H1 (cell line): ENCODE results near the gene CRTAP. TPM values are rescaled to one million over a fixed set of nuclear protein-coding genes. Genes with fewer than 3 reads are reported as not detected.

Experiments
- CTCF ChIA-PET: fragments of 300-600 bp; sonication (Branson Sonifier 250); formaldehyde crosslinking; loops from one replicate; lab custom pipeline; 2021; ENCODE audit not compliant: partially characterized antibody; lab: Charles Lee
- POLR2A ChIA-PET: fragments of 300-600 bp; sonication (Branson Sonifier 250); formaldehyde crosslinking; loops from one replicate; lab custom pipeline; 2021; ENCODE audit warnings: inconsistent platforms; ENCODE audit not compliant: partially characterized antibody; lab: Charles Lee
- DNase-seq, 2 experiments: peaks; one replicate each; pipeline versions ENCODE4 v3.0.0 to v3.0.0-alpha.2; 2010 to 2022; ENCODE audit warnings: low spot score in 2 of 2, low read depth in 1 of 2, mixed read lengths in 1 of 2
- FAIRE-seq: peaks from 2 replicates; lab custom pipeline; 2011; peaks lifted over from hg19 to GRCh38; lab: Jason Lieb, UNC
- H2AFZ ChIP-seq: 2 replicates; pipeline ENCODE4 v1.8.1; 2012; ENCODE audit warnings: low read length, inconsistent platforms
- H2AK5ac ChIP-seq: 2 replicates; pipeline ENCODE4 v1.6.1; 2013; ENCODE audit warnings: low read depth, low read length
- H2BK120ac ChIP-seq: replicated peaks from 2 replicates; pipeline ENCODE3; 2013; ENCODE audit warnings: low read depth, low read length, inconsistent platforms
- H2BK12ac ChIP-seq: 2 replicates; pipeline ENCODE4 v1.6.1; 2013; ENCODE audit warnings: low read depth, low read length
- H2BK15ac ChIP-seq: 2 replicates; pipeline ENCODE4 v1.6.1; 2013; ENCODE audit warnings: low read length
- H2BK20ac ChIP-seq: 2 replicates; pipeline ENCODE4 v1.6.1; 2013; ENCODE audit warnings: low read length
- H2BK5ac ChIP-seq: 2 replicates; pipeline ENCODE4 v1.6.1; 2013; ENCODE audit warnings: low read depth, low read length
- H3K14ac ChIP-seq: 2 replicates; pipeline ENCODE4 v1.6.1; 2013; ENCODE audit warnings: inconsistent platforms; ENCODE audit not compliant: insufficient read length
- H3K18ac ChIP-seq: 2 replicates; pipeline ENCODE4 v1.6.1; 2013; ENCODE audit warnings: low read length; ENCODE audit errors: extremely low read depth
- H3K23ac ChIP-seq: 2 replicates; pipeline ENCODE4 v1.6.1; 2013; ENCODE audit warnings: inconsistent platforms; ENCODE audit not compliant: insufficient read length
- H3K23me2 ChIP-seq: 2 replicates; pipeline ENCODE4 v1.6.1; 2013; ENCODE audit warnings: low read depth, low read length
- H3K27ac ChIP-seq: 2 replicates; pipeline ENCODE4 v1.6.1; 2011; ENCODE audit warnings: low read depth, low read length, inconsistent platforms
- H3K27me3 ChIP-seq, 4 experiments: replicated peaks in 1 of 4; 1 replicate in 1 of 4; 2 replicates in 3 of 4; pipeline versions ENCODE4 v1.6.1 to v1.8.1; 2011 to 2013; ENCODE audit warnings: low read length in 3 of 4, mild to moderate bottlenecking in 3 of 4, inconsistent platforms in 2 of 4, mixed read lengths in 2 of 4, moderate library complexity in 1 of 4; ENCODE audit not compliant: control insufficient read depth in 3 of 4, insufficient read depth in 3 of 4; ENCODE audit errors: extremely low read depth in 1 of 4
- H3K36me3 ChIP-seq, 4 experiments: 2 replicates each; pipeline versions ENCODE4 v1.6.1 to v1.8.1; 2011 to 2013; ENCODE audit warnings: mild to moderate bottlenecking in 4 of 4, low read length in 3 of 4, moderate library complexity in 2 of 4, control low read depth in 1 of 4, inconsistent platforms in 1 of 4; ENCODE audit not compliant: insufficient read depth in 4 of 4, control insufficient read depth in 2 of 4
- H3K4ac ChIP-seq: replicated peaks from 2 replicates; pipeline ENCODE3; 2013; ENCODE audit warnings: low read length, low read depth, mixed read lengths, inconsistent platforms; ENCODE audit not compliant: insufficient read length
- H3K4me1 ChIP-seq, 4 experiments: replicated peaks in 1 of 4; 1 replicate in 1 of 4; 2 replicates in 3 of 4; pipeline versions ENCODE4 v1.6.1 to v1.8.1; 2011 to 2013; ENCODE audit warnings: low read length in 3 of 4, inconsistent platforms in 2 of 4, mixed read lengths in 1 of 4; ENCODE audit not compliant: insufficient read depth in 4 of 4, control insufficient read depth in 3 of 4
- H3K4me2 ChIP-seq, 2 experiments: 2 replicates each; pipeline versions ENCODE4 v1.6.1 to v1.8.1; 2011 to 2013; ENCODE audit warnings: low read depth in 2 of 2, low read length in 2 of 2, control low read depth in 1 of 2, inconsistent platforms in 1 of 2, mild to moderate bottlenecking in 1 of 2; ENCODE audit not compliant: insufficient read depth in 1 of 2
- H3K4me3 ChIP-seq, 4 experiments: fragments of 200-600, 300-600 bp in 1 of 4; sonication (generic), shearing (Covaris generic), sonication (Bioruptor Twin) in 1 of 4; 2 replicates each; pipeline versions ENCODE4 v1.5.1 to v1.8.1; 2011 to 2016; ENCODE audit warnings: low read length in 4 of 4, low read depth in 3 of 4, control low read depth in 2 of 4, inconsistent platforms in 2 of 4, mild to moderate bottlenecking in 2 of 4, mixed read lengths in 1 of 4, moderate library complexity in 1 of 4; ENCODE audit not compliant: insufficient read depth in 2 of 4; ENCODE audit errors: extremely low read depth in 1 of 4
- H3K56ac ChIP-seq: replicated peaks from 2 replicates; pipeline ENCODE3; 2013; ENCODE audit warnings: low read depth, mild to moderate bottlenecking, mixed read lengths, low read length, inconsistent platforms; ENCODE audit not compliant: insufficient read length
- H3K79me1 ChIP-seq: 2 replicates; pipeline ENCODE4 v1.6.1; 2013; ENCODE audit warnings: low read depth, low read length, control low read depth
- H3K79me2 ChIP-seq, 2 experiments: 2 replicates each; pipeline versions ENCODE4 v1.6.1 to v1.8.1; 2012 to 2013; ENCODE audit warnings: low read length in 2 of 2, mild to moderate bottlenecking in 2 of 2, inconsistent platforms in 1 of 2; ENCODE audit not compliant: insufficient read depth in 2 of 2, control insufficient read depth in 1 of 2
- H3K9ac ChIP-seq, 4 experiments: replicated peaks in 1 of 4; 1 replicate in 1 of 4; 2 replicates in 3 of 4; pipeline versions ENCODE4 v1.6.1 to v1.8.1; 2011 to 2013; ENCODE audit warnings: low read depth in 3 of 4, low read length in 3 of 4, control low read depth in 2 of 4, mild to moderate bottlenecking in 2 of 4, moderate library complexity in 2 of 4, inconsistent platforms in 1 of 4; ENCODE audit errors: extremely low read depth in 1 of 4
- H3K9me3 ChIP-seq, 2 experiments: 2 replicates each; pipeline versions ENCODE4 v1.6.1 to v1.8.1; 2012 to 2013; ENCODE audit warnings: mild to moderate bottlenecking in 2 of 2, moderate library complexity in 2 of 2, control low read depth in 1 of 2, inconsistent platforms in 1 of 2, low read depth in 1 of 2, low read length in 1 of 2, mixed read lengths in 1 of 2; ENCODE audit not compliant: insufficient read depth in 2 of 2
- H4K20me1 ChIP-seq, 2 experiments: replicated peaks in 1 of 2; 2 replicates each; pipeline versions ENCODE3 to v1.8.1; 2011 to 2013; ENCODE audit warnings: inconsistent platforms in 2 of 2, low read length in 2 of 2, mild to moderate bottlenecking in 1 of 2; ENCODE audit not compliant: insufficient read depth in 2 of 2, control insufficient read depth in 1 of 2
- H4K5ac ChIP-seq: 2 replicates; pipeline ENCODE4 v1.6.1; 2013; ENCODE audit warnings: low read length, low read depth, mixed read lengths, inconsistent platforms; ENCODE audit not compliant: insufficient read length
- H4K8ac ChIP-seq: 2 replicates; pipeline ENCODE4 v1.8.0; 2013; ENCODE audit warnings: mild to moderate bottlenecking, moderate library complexity, low read length, inconsistent platforms; ENCODE audit not compliant: insufficient read depth; ENCODE audit errors: extremely low read depth
- H4K91ac ChIP-seq: replicated peaks from 2 replicates; pipeline ENCODE3; 2013; ENCODE audit warnings: low read length, mixed read lengths, inconsistent platforms; ENCODE audit not compliant: insufficient read length
- ASH2L ChIP-seq: fragments of 200-600, 300-600 bp; sonication (generic); IDR thresholded peaks from one replicate; pipeline ENCODE4 v1.7.1; 2017; ENCODE audit warnings: low read length
- CBX8 ChIP-seq: fragments of 300-800, 300-1000 bp; sonication (generic); IDR thresholded peaks from 2 replicates; pipeline ENCODE4 v1.7.1; 2016; ENCODE audit warnings: low read depth, low read length, borderline replicate concordance
- CTCF ChIP-seq, 3 experiments: IDR thresholded peaks; 1 replicate in 2 of 3; 2 replicates in 1 of 3; pipeline versions ENCODE4 v1.5.1 to v1.6.1; 2011; ENCODE audit warnings: low read length in 3 of 3, mild to moderate bottlenecking in 3 of 3, inconsistent platforms in 2 of 3, low read depth in 1 of 3, moderate library complexity in 1 of 3; ENCODE audit not compliant: insufficient read depth in 1 of 3; ENCODE audit errors: control extremely low read depth in 1 of 3
- MAFK ChIP-seq: IDR thresholded peaks from 2 replicates; pipeline ENCODE4 v1.6.1; 2012; ENCODE audit warnings: low read depth, mild to moderate bottlenecking, improper control_type of control experiment, low read length
- RFX5 ChIP-seq: IDR thresholded peaks from 2 replicates; pipeline ENCODE4 v1.6.1; 2011; ENCODE audit warnings: low read depth, low read length, improper control_type of control experiment, borderline replicate concordance
- SIN3A ChIP-seq, 2 experiments: IDR thresholded peaks in 1 of 2; conservative IDR thresholded peaks in 1 of 2; 2 replicates each; pipeline ENCODE4 v1.6.1; 2011 to 2012; ENCODE audit warnings: low read length in 2 of 2, improper control_type of control experiment in 1 of 2, low read depth in 1 of 2, mild to moderate bottlenecking in 1 of 2
- SIX5 ChIP-seq: IDR thresholded peaks from 2 replicates; pipeline ENCODE4 v1.6.1; 2011; ENCODE audit warnings: mild to moderate bottlenecking, low read depth, low read length
- TBP ChIP-seq: IDR thresholded peaks from 2 replicates; pipeline ENCODE4 v1.6.1; 2011; ENCODE audit warnings: low read depth, low read length, improper control_type of control experiment
- TCF12 ChIP-seq: IDR thresholded peaks from 2 replicates; pipeline ENCODE4 v1.6.1; 2011; ENCODE audit warnings: low read depth, mild to moderate bottlenecking, low read length
- TEAD4 ChIP-seq: IDR thresholded peaks from 2 replicates; pipeline ENCODE4 v1.6.1; 2012; ENCODE audit warnings: low read depth, low read length, inconsistent platforms, mixed read lengths
- YY1 ChIP-seq: IDR thresholded peaks from 2 replicates; pipeline ENCODE4 v1.6.1; 2011; ENCODE audit warnings: low read depth, mild to moderate bottlenecking, low read length
- ZNF274 ChIP-seq: IDR thresholded peaks from 2 replicates; pipeline ENCODE4 v1.7.0; 2012; ENCODE audit warnings: low read length, borderline replicate concordance; ENCODE audit errors: extremely low read depth
- whole genome bisulfite sequencing, 2 experiments: shearing (Covaris generic) in 1 of 2; methylation state at CpG; one replicate each; pipeline versions ENCODE4 v1.1.6 to v1.1.7; 2013 to 2015; ENCODE audit warnings: low lambda C conversion rate in 2 of 2, mixed read lengths in 2 of 2, inconsistent platforms in 1 of 2, low coverage in 1 of 2, missing lambda C conversion rate in 1 of 2; ENCODE audit not compliant: insufficient replicate concordance in 2 of 2, insufficient coverage in 1 of 2, insufficient read length in 1 of 2; ENCODE audit errors: extremely low coverage in 1 of 2, missing lambda C conversion rate in 1 of 2; 5-methylcytosine and 5-hydroxymethylcytosine counted together
- polyA plus RNA-seq, 7 experiments: library from polyadenylated mRNA; depleted of rRNA in 3 of 7; stranded (reverse) in 5 of 7; unstranded in 2 of 7; fragments of >200 nt in 5 of 7; fragments of 200-250 nt in 2 of 7; gene quantifications; 1 replicate in 5 of 7; 2 replicates in 1 of 7; 4 replicates in 1 of 7; pipeline versions ENCODE4 v1.2.1 to v1.2.3, GENCODE V29; 2011 to 2013; ENCODE audit warnings: missing spikeins in 2 of 7, mixed read lengths in 2 of 7
- total RNA-seq: library from RNA; stranded (reverse); fragmentation: NEBNext Ultra II Directional; extraction: Animal tissue kit (Norgen Biotek cat#: 25700); gene quantifications from 2 replicates; pipeline ENCODE4 v1.2.1, GENCODE V29; 2021

Gene CRTAP
- total and polyA plus RNA-seq, 2 of the 8 experiments (the other 6 are each of a cell fraction or from before 2014, with no cell fraction given): 159 to 188 TPM

- H3K14ac ChIP-seq: no peak overlapping the region
- H4K8ac ChIP-seq: no peak overlapping the region
- no peaks in the 10 kb centered on the region for H3K36me3 ChIP-seq
- ChIA-PET CTCF (interaction anchor here (1.3 to 2.5 kb wide), 3 partner anchors 29 to 199 kb away, joined by 5 to 7 read pairs (median 5); no protein-coding TSS in a partner anchor), POLR2A (no interaction called here)
- H3K79me1 ChIP-seq: 0 out of 2 replicates have a peak, but pooled peaks cover 3% of the 10 kb centered on the region
- FAIRE-seq (no peak), DNase-seq (no peak)
- no peak overlapping the region for H3K4me2 ChIP-seq
- H2AK5ac ChIP-seq: no peak overlapping the region
- no peak overlapping the region for H3K56ac ChIP-seq
- H2BK15ac ChIP-seq: no peak overlapping the region
- no peak overlapping the region for H3K4me3 ChIP-seq
- H3K9ac ChIP-seq: no peak overlapping the region
- H4K91ac ChIP-seq: no peak overlapping the region
- H3K23me2 ChIP-seq: no peaks in the 10 kb centered on the region
- H3K79me2 ChIP-seq: no peaks in the 10 kb centered on the region
- no peaks in the 10 kb centered on the region for H3K27me3 ChIP-seq
- no peak overlapping the region for H3K4ac ChIP-seq
- H3K27ac ChIP-seq: no peak overlapping the region
- no peak overlapping the region for H2BK5ac ChIP-seq
- no peak overlapping the region for H2BK120ac ChIP-seq
- H3K4me1 ChIP-seq: no peaks in the 10 kb centered on the region
- H3K18ac ChIP-seq: no peak overlapping the region
- WGBS, 2 experiments: 76% methylated on average over 3 of the region's 4 CpGs; no CpG with 5 or more reads in 1 of the 2 experiments
- H2BK20ac ChIP-seq: no peak overlapping the region
- H2BK12ac ChIP-seq: no peak overlapping the region
- H4K20me1 ChIP-seq: no peaks in the 10 kb centered on the region
- no peak overlapping the region for H2AFZ ChIP-seq
- H4K5ac ChIP-seq: no peak overlapping the region
- H3K9me3 ChIP-seq: no peaks in the 10 kb centered on the region
- H3K23ac ChIP-seq: no peak overlapping the region
- TF ChIP-seq RFX5 (no peak), SIX5 (no peak), MAFK (no peak), TEAD4 (no peak), CTCF (IDR thresholded peaks at IDR 0.05; ENCODE audit: control extremely low read depth in 1 of 3, insufficient read depth in 1 of 3, low read depth in 1 of 3, low read length in 3 of 3) (no peak), ZNF274 (no peak), ASH2L (no peak), TBP (no peak), YY1 (no peak), CBX8 (no peak), SIN3A (conservative IDR thresholded peaks at IDR 0.05 in 1 of 2, IDR thresholded peaks at IDR 0.05 in 1 of 2; ENCODE audit: low read depth in 1 of 2, low read length in 2 of 2) (no peak), TCF12 (no peak)
These were observed 59.9 kb downstream of the CRTAP start for GRCh38 chr3:33173672-33174071.
